ENCODE data around the gene STK38. TPM values are rescaled to one million over a fixed set of nuclear protein-coding genes. Genes with fewer than 3 reads are reported as not detected.

Gene STK38
- total and polyA plus RNA-seq, 9 of the 15 experiments (the other 6 are each of a cell fraction or from before 2014, with no cell fraction given), result 5.7 to 28.7 (median 19.5) TPM

- no peak overlapping the region for H3K4me3 ChIP-seq
- no peaks in the 10 kb centered on the region for H3K27me3 ChIP-seq (ENCODE audit: control insufficient read depth in 2 of 2, insufficient read depth in 2 of 2, low read length in 2 of 2)
- H3K36me3 ChIP-seq (ENCODE audit: control insufficient read depth, insufficient read depth, low read length), result peaks cover 46% of the 10 kb centered on the region
- no TSS peak for BruUV-seq (replicated peaks)
- no peak overlapping the region for H2AFZ ChIP-seq (ENCODE audit: low read depth, low read length)
- H3K9me3 ChIP-seq (replicated peaks; ENCODE audit: control insufficient read depth, insufficient read depth, low read depth, low read length), result no peaks in the 10 kb centered on the region
- H3K4me1 ChIP-seq (replicated peaks in 1 of 2; ENCODE audit: control insufficient read depth in 2 of 2, insufficient read depth in 2 of 2, low read length in 2 of 2), result no peaks in the 10 kb centered on the region
- ATAC-seq, result no peak
- H3K9ac ChIP-seq (ENCODE audit: insufficient read depth in 1 of 2, low read depth in 2 of 2, low read length in 2 of 2), result no peak overlapping the region
- H3K79me2 ChIP-seq (ENCODE audit: control insufficient read depth, insufficient read depth, low read length), result no peaks in the 10 kb centered on the region
- no peak overlapping the region for H3K4me2 ChIP-seq (ENCODE audit: insufficient read depth, low read length)
- TF ChIP-seq MTA2 (IDR thresholded peaks at IDR 0.05; ENCODE audit: low read depth) (no peak), RNF2 (IDR thresholded peaks at IDR 0.05) (no peak), E2F6 (IDR thresholded peaks at IDR 0.05; ENCODE audit: borderline replicate concordance in 1 of 2, extremely low read depth in 1 of 2, insufficient read depth in 1 of 2, insufficient read length in 1 of 2, low read depth in 1 of 2, low read length in 1 of 2, poor library complexity in 1 of 2, severe bottlenecking in 1 of 2) (no peak), ARID4B (CRISPR knock-in tag; IDR thresholded peaks at IDR 0.05) (no peak), TFAP4 (CRISPR knock-in tag; IDR thresholded peaks at IDR 0.05; ENCODE audit: borderline replicate concordance) (no peak), ZFP1 (CRISPR knock-in tag; IDR thresholded peaks at IDR 0.05) (no peak), AFF4 (CRISPR knock-in tag; IDR thresholded peaks at IDR 0.05) (no peak), COPS2 (conservative IDR thresholded peaks at IDR 0.05) (no peak), GATA2 (CRISPR knock-in tag; IDR thresholded peaks at IDR 0.05) (no peak), FOS (IDR thresholded peaks at IDR 0.05; ENCODE audit: extremely low read depth, insufficient read length) (no peak), ZBTB2 (IDR thresholded peaks at IDR 0.05) (no peak)
- no peak overlapping the region for H3K27ac ChIP-seq (ENCODE audit: extremely low read depth, low read depth, low read length)
- CTCF ChIA-PET (ENCODE audit: low intra/inter-chr PET ratio), result no interaction called here
- H4K20me1 ChIP-seq (replicated peaks; ENCODE audit: control insufficient read depth, insufficient read depth, low read length), result no peaks in the 10 kb centered on the region
- H3K9me1 ChIP-seq (ENCODE audit: control insufficient read depth, insufficient read depth, low read length), result no peaks in the 10 kb centered on the region
- FAIRE-seq, result no peak
- intact Hi-C loops (cut with micrococcal nuclease), result no loop called here
- whole genome bisulfite sequencing (ENCODE audit: insufficient coverage, low coverage, missing lambda C conversion rate), result 65% methylated on average over 2 of the region's 2 CpGs
- DNase-seq (ENCODE audit: extremely low read depth in 1 of 4, low spot score in 3 of 4), result no peak
- in situ Hi-C loops (cut with MboI), result no loop called here
- POLR2A ChIA-PET, result interaction anchor here (0.9 to 1.8 kb wide), 3 partner anchors 11 to 13 kb away, joined by 3 read pairs; no protein-coding TSS in a partner anchor
These were observed 40.7 kb downstream of the STK38 start for GRCh38 chr6:36506611-36507010.

Data from K562 (cell line).